ENCODE results near the gene WIZ. TPM values are rescaled to one million over a fixed set of nuclear protein-coding genes. Genes with fewer than 3 reads are reported as not detected.
A peak's percentile ranks its signal among the peaks of the same experiment; 100 is the strongest.

WIZ gene
- total and polyA plus RNA-seq, 9 of the 15 experiments (the other 6 are each of a cell fraction or from before 2014, with no cell fraction given) = 0.06 to 37.5 (median 4.8) TPM

DNA sequence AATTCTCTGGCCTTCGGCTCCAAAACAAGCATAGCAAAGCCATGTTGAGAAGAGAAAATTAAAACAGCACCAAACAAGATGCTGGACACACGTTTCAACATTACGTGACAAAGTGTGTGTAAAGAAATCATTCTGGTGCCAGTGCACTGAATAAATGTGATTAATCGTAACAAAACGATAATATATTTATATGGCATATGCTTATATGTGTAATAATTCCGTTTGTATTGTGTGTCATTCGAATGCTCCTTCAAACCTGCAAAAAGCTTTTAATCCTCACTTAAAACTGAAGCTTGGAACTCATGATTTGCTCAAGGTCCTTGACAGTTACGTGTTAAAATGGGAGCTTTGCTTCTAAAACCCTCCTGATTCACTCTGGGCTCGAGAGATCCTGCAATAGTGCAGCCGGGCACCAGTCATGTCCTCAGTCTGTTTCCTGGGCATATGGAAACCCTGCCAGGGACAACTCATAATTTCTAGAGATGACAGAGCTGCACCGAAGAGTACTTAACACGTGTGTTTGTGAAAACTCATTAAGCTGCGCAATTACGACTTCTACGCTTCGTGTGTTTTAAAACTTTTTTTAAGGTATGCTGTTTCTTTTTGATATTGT lies 30.2 kb downstream of the WIZ start (continued):
- TF ChIP-seq, protein P1, sequence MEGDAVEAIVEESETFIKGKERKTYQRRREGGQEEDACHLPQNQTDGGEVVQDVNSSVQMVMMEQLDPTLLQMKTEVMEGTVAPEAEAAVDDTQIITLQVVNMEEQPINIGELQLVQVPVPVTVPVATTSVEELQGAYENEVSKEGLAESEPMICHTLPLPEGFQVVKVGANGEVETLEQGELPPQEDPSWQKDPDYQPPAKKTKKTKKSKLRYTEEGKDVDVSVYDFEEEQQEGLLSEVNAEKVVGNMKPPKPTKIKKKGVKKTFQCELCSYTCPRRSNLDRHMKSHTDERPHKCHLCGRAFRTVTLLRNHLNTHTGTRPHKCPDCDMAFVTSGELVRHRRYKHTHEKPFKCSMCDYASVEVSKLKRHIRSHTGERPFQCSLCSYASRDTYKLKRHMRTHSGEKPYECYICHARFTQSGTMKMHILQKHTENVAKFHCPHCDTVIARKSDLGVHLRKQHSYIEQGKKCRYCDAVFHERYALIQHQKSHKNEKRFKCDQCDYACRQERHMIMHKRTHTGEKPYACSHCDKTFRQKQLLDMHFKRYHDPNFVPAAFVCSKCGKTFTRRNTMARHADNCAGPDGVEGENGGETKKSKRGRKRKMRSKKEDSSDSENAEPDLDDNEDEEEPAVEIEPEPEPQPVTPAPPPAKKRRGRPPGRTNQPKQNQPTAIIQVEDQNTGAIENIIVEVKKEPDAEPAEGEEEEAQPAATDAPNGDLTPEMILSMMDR (IDR thresholded peaks at IDR 0.05 in 2 of 3, conservative IDR thresholded peaks at IDR 0.05 in 1 of 3; ENCODE audit: insufficient read depth in 2 of 3, low read depth in 1 of 3, low read length in 3 of 3) = peak in 1 of 3 experiments; percentile 12; a peak in 1 of 6 replicates
- TF ChIP-seq E2F8 (IDR thresholded peaks at IDR 0.05; ENCODE audit: low read depth, partially characterized antibody) (peak; percentile 9), POLR2AphosphoS2 (IDR thresholded peaks at IDR 0.05; ENCODE audit: low read length) (peak; percentile 5; the same call in 1 of the 2 replicates), SIN3A (IDR thresholded peaks at IDR 0.05; ENCODE audit: borderline replicate concordance in 2 of 2, control insufficient read depth in 1 of 2, low read depth in 2 of 2, low read length in 2 of 2) (0 out of 4 replicates have a peak, but pooled peaks of 1 of the 2 experiments have one; percentile 28), HEY1 (CRISPR knock-in tag; IDR thresholded peaks at IDR 0.05; ENCODE audit: borderline replicate concordance) (0 out of 2 replicates have a peak, but pooled peaks have one; percentile 65), SETDB1 (IDR thresholded peaks at IDR 0.05; ENCODE audit: low read length) (no peak), KAT7 (CRISPR knock-in tag; IDR thresholded peaks at IDR 0.05; ENCODE audit: borderline replicate concordance) (no peak)
- TF ChIP-seq, protein P2, sequence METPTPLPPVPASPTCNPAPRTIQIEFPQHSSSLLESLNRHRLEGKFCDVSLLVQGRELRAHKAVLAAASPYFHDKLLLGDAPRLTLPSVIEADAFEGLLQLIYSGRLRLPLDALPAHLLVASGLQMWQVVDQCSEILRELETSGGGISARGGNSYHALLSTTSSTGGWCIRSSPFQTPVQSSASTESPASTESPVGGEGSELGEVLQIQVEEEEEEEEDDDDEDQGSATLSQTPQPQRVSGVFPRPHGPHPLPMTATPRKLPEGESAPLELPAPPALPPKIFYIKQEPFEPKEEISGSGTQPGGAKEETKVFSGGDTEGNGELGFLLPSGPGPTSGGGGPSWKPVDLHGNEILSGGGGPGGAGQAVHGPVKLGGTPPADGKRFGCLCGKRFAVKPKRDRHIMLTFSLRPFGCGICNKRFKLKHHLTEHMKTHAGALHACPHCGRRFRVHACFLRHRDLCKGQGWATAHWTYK (CRISPR knock-in tag; IDR thresholded peaks at IDR 0.05) = 0 out of 2 replicates have a peak, but pooled peaks have one; percentile 51

Data from K562 (cell line).